Measurements from ENCODE around the gene EXOC5.
"Not testable (repeated sequence)": the region's sequence is repeated elsewhere in the genome, so short reads cannot be mapped to it uniquely, and the experiment has no call there.

EXOC5 gene

GRCh38 chr14:57275023-57275664 lies 6.4 kb upstream of the EXOC5 start:
- no peak overlapping the region for H3K27ac ChIP-seq
- TF ChIP-seq ZFX (IDR thresholded peaks at IDR 0.05) = no peak
- TF ChIP-seq, protein P1, sequence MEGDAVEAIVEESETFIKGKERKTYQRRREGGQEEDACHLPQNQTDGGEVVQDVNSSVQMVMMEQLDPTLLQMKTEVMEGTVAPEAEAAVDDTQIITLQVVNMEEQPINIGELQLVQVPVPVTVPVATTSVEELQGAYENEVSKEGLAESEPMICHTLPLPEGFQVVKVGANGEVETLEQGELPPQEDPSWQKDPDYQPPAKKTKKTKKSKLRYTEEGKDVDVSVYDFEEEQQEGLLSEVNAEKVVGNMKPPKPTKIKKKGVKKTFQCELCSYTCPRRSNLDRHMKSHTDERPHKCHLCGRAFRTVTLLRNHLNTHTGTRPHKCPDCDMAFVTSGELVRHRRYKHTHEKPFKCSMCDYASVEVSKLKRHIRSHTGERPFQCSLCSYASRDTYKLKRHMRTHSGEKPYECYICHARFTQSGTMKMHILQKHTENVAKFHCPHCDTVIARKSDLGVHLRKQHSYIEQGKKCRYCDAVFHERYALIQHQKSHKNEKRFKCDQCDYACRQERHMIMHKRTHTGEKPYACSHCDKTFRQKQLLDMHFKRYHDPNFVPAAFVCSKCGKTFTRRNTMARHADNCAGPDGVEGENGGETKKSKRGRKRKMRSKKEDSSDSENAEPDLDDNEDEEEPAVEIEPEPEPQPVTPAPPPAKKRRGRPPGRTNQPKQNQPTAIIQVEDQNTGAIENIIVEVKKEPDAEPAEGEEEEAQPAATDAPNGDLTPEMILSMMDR (conservative IDR thresholded peaks at IDR 0.05) = no peak

- no peak for TF ChIP-seq ZFX (IDR thresholded peaks at IDR 0.05)
- TF ChIP-seq, protein P1 (conservative IDR thresholded peaks at IDR 0.05) = no peak
- H3K27ac ChIP-seq = no peak overlapping the region
Observed at GRCh38 chr14:57274551-57274950, 5.8 kb upstream of the EXOC5 start.

- H3K27ac ChIP-seq = no peak overlapping the region
- TF ChIP-seq, protein P1 (conservative IDR thresholded peaks at IDR 0.05) = no peak
- TF ChIP-seq ZFX (IDR thresholded peaks at IDR 0.05) = no peak
Observed at GRCh38 chr14:57273236-57273635, 4.5 kb upstream of the EXOC5 start.

GRCh38 chr14:57266065-57266464 lies 2.6 kb downstream of the EXOC5 start:
- TF ChIP-seq, protein P1 (conservative IDR thresholded peaks at IDR 0.05) = no peak
- TF ChIP-seq ZFX (IDR thresholded peaks at IDR 0.05) = no peak
- no peak overlapping the region for H3K27ac ChIP-seq

DNA sequence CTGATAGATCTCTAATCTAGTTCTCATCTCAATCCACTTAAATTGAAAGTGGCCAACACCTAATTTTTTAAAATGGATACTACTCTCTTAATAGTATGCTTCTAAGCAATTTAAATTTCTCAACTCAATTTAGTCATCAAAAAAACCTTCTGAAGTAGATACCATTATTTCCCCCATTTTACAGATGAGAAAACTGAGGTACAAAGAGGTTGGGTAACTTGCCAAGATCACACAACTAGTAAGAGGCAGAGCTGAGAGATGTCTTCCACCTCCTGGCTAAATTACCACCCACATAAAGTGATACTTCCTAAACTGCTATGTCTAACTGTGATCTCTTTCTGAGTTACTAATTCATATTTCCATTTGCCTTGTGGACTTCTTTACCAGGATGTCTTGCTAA lies 6.6 kb downstream of the EXOC5 start:
- no peak overlapping the region for H3K27ac ChIP-seq
- no peak for TF ChIP-seq ZFX (IDR thresholded peaks at IDR 0.05)
- TF ChIP-seq, protein P1 (conservative IDR thresholded peaks at IDR 0.05) = no peak

- TF ChIP-seq, protein P1 (conservative IDR thresholded peaks at IDR 0.05) = no peak
- no peak for TF ChIP-seq ZFX (IDR thresholded peaks at IDR 0.05)
- H3K27ac ChIP-seq = no peak overlapping the region
Observed at GRCh38 chr14:57261604-57262003, 7.1 kb downstream of the EXOC5 start.

GRCh38 chr14:57259672-57260071 lies 9.0 kb downstream of the EXOC5 start:
- no peak overlapping the region for H3K27ac ChIP-seq
- no peak for TF ChIP-seq ZFX (IDR thresholded peaks at IDR 0.05)
- TF ChIP-seq, protein P1 (conservative IDR thresholded peaks at IDR 0.05) = no peak

DNA sequence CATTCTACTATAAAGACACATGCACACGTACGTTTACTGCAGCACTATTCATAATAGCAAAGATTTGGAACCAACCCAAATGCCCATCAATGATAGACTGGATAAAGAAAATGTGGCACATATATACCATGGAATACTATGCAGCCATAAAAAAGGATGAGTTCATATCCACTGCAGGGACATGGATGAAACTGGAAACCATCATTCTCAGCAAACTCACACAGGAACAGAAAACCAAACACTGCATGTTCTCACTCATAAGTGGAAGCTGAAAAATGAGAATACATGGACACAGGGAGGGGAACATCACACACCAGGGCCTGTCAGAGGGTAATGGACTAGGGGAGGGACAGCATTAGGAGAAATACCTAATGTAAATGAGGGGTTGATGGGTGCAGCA lies 10.5 kb downstream of the EXOC5 start:
- H3K27ac ChIP-seq = not testable (repeated sequence)

Measured in C4-2B (cell line).